Kidney epithelial cell (primary cell): Measurements from ENCODE around the gene KLHL29. TPM values are rescaled to one million over a fixed set of nuclear protein-coding genes. Genes with fewer than 3 reads are reported as not detected.

Experiments used
- DNase-seq: peaks from one replicate; pipeline ENCODE4 v3.0.0-alpha.2; 2010; ENCODE audit warnings: low read depth
- H3K27me3 ChIP-seq: 2 replicates; pipeline ENCODE4 v1.6.0; 2011; ENCODE audit warnings: low read length; ENCODE audit not compliant: control insufficient read depth, insufficient read depth
- H3K36me3 ChIP-seq: 2 replicates; pipeline ENCODE4 v1.5.1; 2011; ENCODE audit warnings: low read length; ENCODE audit not compliant: control insufficient read depth, insufficient read depth
- H3K4me3 ChIP-seq: 2 replicates; pipeline ENCODE4 v1.5.1; 2011; ENCODE audit warnings: low read depth, mild to moderate bottlenecking, control low read depth, low read length
- total RNA-seq: library from RNA; depleted of rRNA; stranded (reverse); fragments of >200 nt; gene quantifications from 2 replicates; pipeline ENCODE4 v1.2.3, GENCODE V29; 2015
- TF ChIP-seq, protein P1 (sequence below): IDR thresholded peaks from 2 replicates; pipeline ENCODE4 v1.5.1; 2011; ENCODE audit warnings: mild to moderate bottlenecking, moderate library complexity, low read length, control low read depth, inconsistent platforms; ENCODE audit not compliant: insufficient read depth, poor library complexity, severe bottlenecking

The KLHL29 gene
- total RNA-seq, 1 donor from 2014 or later, result 12.4 TPM

- Histone ChIP-seq H3K36me3 (no peaks in the 10 kb centered on the region), H3K27me3 (no peaks in the 10 kb centered on the region), H3K4me3 (no peak overlapping the region)
- DNase-seq, result no peak
- TF ChIP-seq, protein P1, sequence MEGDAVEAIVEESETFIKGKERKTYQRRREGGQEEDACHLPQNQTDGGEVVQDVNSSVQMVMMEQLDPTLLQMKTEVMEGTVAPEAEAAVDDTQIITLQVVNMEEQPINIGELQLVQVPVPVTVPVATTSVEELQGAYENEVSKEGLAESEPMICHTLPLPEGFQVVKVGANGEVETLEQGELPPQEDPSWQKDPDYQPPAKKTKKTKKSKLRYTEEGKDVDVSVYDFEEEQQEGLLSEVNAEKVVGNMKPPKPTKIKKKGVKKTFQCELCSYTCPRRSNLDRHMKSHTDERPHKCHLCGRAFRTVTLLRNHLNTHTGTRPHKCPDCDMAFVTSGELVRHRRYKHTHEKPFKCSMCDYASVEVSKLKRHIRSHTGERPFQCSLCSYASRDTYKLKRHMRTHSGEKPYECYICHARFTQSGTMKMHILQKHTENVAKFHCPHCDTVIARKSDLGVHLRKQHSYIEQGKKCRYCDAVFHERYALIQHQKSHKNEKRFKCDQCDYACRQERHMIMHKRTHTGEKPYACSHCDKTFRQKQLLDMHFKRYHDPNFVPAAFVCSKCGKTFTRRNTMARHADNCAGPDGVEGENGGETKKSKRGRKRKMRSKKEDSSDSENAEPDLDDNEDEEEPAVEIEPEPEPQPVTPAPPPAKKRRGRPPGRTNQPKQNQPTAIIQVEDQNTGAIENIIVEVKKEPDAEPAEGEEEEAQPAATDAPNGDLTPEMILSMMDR, result no peak
Measured at GRCh38 chr2:23423062-23423872, 38.3 kb downstream of the KLHL29 start.

DNA sequence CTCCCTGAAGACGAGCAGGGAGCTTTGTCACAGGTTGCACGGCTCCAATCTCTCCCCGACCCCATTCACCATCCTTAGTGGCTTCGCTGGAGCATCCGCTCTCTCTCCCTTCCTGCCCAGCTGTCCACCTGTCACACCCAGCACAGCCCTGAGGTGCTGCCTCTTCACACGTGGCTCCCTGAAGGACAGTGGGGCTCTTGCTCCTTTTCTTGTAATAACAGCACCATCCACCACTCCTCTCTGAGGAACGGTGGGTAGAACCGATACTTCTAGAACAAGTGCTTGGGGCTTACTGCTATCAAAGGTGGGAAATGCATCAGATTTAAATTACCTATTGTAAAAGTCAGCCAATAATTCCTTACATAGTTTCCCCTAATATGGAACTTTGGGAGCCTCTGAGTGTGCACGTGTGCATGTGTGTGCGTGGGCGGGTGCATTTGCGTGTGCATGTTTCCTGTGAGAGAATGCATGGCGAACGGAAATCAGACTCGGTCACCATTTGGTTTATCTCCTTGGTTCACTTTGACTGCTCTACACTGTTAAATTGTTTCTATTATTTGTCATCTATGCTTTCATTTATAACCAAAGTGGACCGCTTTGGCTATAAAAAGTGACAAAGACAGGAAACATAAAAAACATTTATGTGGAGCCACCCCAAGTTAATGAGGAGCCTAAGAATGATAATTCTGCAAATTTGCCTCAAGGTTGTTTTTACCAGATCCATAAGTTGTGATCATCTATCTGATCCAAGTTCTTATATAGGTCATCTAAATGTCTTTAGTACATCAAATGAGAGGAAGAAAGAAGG is 39.1 kb downstream of the KLHL29 start:
- TF ChIP-seq, protein P1, result no peak
- H3K27me3 ChIP-seq, result no peaks in the 10 kb centered on the region
- H3K36me3 ChIP-seq, result no peaks in the 10 kb centered on the region
- no peak for DNase-seq
- no peak overlapping the region for H3K4me3 ChIP-seq

DNA sequence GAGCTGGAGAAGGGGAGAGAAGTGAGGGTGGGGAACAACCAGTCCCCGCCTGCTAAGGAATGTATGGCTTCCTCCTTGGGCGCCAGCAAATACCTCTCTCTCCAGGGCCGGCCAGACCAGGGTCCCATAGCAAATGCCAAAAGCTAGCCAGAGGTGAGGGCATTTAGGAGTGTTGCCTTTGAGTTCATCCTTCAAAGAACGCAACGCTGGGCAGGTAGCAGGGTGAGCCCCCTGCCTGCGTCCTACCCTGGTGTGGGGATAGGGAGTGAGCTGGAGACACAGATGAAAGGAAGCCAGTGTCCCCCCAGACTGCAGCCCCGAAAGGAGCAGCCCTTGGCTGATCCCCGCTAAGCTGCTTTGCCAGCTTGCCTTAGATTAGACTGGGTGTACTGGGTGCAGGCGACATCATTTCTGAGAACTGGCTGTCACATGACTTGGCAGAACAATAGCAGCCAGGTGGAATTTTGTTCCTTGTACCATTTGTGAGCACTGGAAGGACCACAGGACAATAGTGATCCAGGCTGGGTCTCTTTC is 40.4 kb downstream of the KLHL29 start:
- TF ChIP-seq, protein P1, result no peak
- H3K36me3 ChIP-seq, result no peaks in the 10 kb centered on the region
- DNase-seq, result no peak
- H3K27me3 ChIP-seq, result no peaks in the 10 kb centered on the region
- no peak overlapping the region for H3K4me3 ChIP-seq

- no peak for DNase-seq
- TF ChIP-seq, protein P1, result no peak
- Histone ChIP-seq H3K27me3 (no peaks in the 10 kb centered on the region), H3K36me3 (no peaks in the 10 kb centered on the region), H3K4me3 (no peak overlapping the region)
Measured at GRCh38 chr2:23425885-23426262, 40.9 kb downstream of the KLHL29 start.

- H3K4me3 ChIP-seq, result no peak overlapping the region
- no peaks in the 10 kb centered on the region for H3K36me3 ChIP-seq
- no peak for DNase-seq
- H3K27me3 ChIP-seq, result no peaks in the 10 kb centered on the region
- TF ChIP-seq, protein P1, result no peak
Measured at GRCh38 chr2:23426263-23426905, 41.4 kb downstream of the KLHL29 start.
